HEK293 (cell line): ENCODE data around the gene CSNK1G1.

Source experiments
- CTCF ChIP-seq: fragments of 450-650 bp; formaldehyde crosslinking; IDR thresholded peaks from 2 replicates; pipeline ENCODE4 v1.5.1; 2016; ENCODE audit warnings: missing biosample characterization, missing genetic modification characterization
- ELK4 ChIP-seq: IDR thresholded peaks from 2 replicates; pipeline ENCODE4 v1.6.1; 2011; ENCODE audit warnings: mild to moderate bottlenecking, low read depth, low read length, borderline replicate concordance
- FEZF1 ChIP-seq: fragments of 450-650 bp; formaldehyde crosslinking; IDR thresholded peaks from 2 replicates; pipeline ENCODE4 v1.5.1; 2016; ENCODE audit warnings: missing biosample characterization, missing genetic modification characterization
- GLIS2 ChIP-seq: fragments of 450-650 bp; formaldehyde crosslinking; IDR thresholded peaks from 2 replicates; pipeline ENCODE4 v1.5.1; 2016; ENCODE audit warnings: missing biosample characterization, missing genetic modification characterization
- YY2 ChIP-seq: fragments of 450-650 bp; formaldehyde crosslinking; IDR thresholded peaks from 2 replicates; pipeline ENCODE4 v1.5.1; 2016; ENCODE audit warnings: missing biosample characterization, missing genetic modification characterization
- ZBTB1 ChIP-seq: fragments of 450-650 bp; formaldehyde crosslinking; IDR thresholded peaks from 2 replicates; pipeline ENCODE4 v1.5.1; 2016; ENCODE audit warnings: missing biosample characterization, missing genetic modification characterization
- ZBTB20 ChIP-seq: fragments of 450-650 bp; formaldehyde crosslinking; IDR thresholded peaks from 2 replicates; pipeline ENCODE4 v1.5.1; 2016; ENCODE audit warnings: missing biosample characterization, missing genetic modification characterization
- ZNF133 ChIP-seq: fragments of 450-650 bp; formaldehyde crosslinking; IDR thresholded peaks from 2 replicates; pipeline ENCODE4 v1.5.1; 2016; ENCODE audit warnings: missing biosample characterization, missing genetic modification characterization
- ZNF184 ChIP-seq: fragments of 450-650 bp; IDR thresholded peaks from 2 replicates; pipeline ENCODE4 v1.5.1; 2018; ENCODE audit warnings: missing biosample characterization, mild to moderate bottlenecking, missing genetic modification characterization
- ZNF623 ChIP-seq: fragments of 450-650 bp; formaldehyde crosslinking; IDR thresholded peaks from 2 replicates; pipeline ENCODE4 v1.5.1; 2016; ENCODE audit warnings: missing biosample characterization, missing genetic modification characterization
- ZNF624 ChIP-seq: fragments of 450-650 bp; formaldehyde crosslinking; IDR thresholded peaks from 2 replicates; pipeline ENCODE4 v1.5.1; 2017; ENCODE audit warnings: missing biosample characterization, missing genetic modification characterization
- ZNF670 ChIP-seq: fragments of 450-650 bp; formaldehyde crosslinking; IDR thresholded peaks from 2 replicates; pipeline ENCODE4 v1.5.1; 2016; ENCODE audit warnings: missing biosample characterization, missing genetic modification characterization, low read depth
- ZNF776 ChIP-seq: fragments of 450-650 bp; formaldehyde crosslinking; IDR thresholded peaks from 2 replicates; pipeline ENCODE4 v1.5.0; 2017; ENCODE audit warnings: missing biosample characterization, missing genetic modification characterization, borderline replicate concordance
- ZSCAN30 ChIP-seq: fragments of 450-650 bp; IDR thresholded peaks from 2 replicates; pipeline ENCODE4 v1.5.1; 2018; ENCODE audit warnings: missing biosample characterization, mild to moderate bottlenecking, missing genetic modification characterization, moderate library complexity

- no peak for TF ChIP-seq ZBTB20
- TF ChIP-seq CTCF (tag by site-specific recombination) = no peak
- TF ChIP-seq ELK4 = no peak
- TF ChIP-seq ZNF184 (tag by site-specific recombination) = no peak
- TF ChIP-seq ZNF670 (tag by site-specific recombination) = no peak
- TF ChIP-seq FEZF1 (tag by site-specific recombination) = no peak
- TF ChIP-seq ZNF623 = no peak
- no peak for TF ChIP-seq GLIS2
- TF ChIP-seq YY2 (tag by site-specific recombination) = no peak
- TF ChIP-seq ZNF776 (tag by site-specific recombination) = no peak
- TF ChIP-seq ZSCAN30 (tag by site-specific recombination) = no peak
- TF ChIP-seq ZNF624 (tag by site-specific recombination) = no peak
- TF ChIP-seq ZNF133 (tag by site-specific recombination) = no peak
- no peak for TF ChIP-seq ZBTB1 (tag by site-specific recombination)
Measured at GRCh38 chr15:64163659-64164362, 192.2 kb downstream of the CSNK1G1 start.
